Keratinocyte (primary cell): ENCODE measurements around the gene KLLN.

Source experiments
- EZH2 ChIP-seq: IDR thresholded peaks from one replicate; pipeline ENCODE4 v1.6.1; 2012; ENCODE audit warnings: inconsistent platforms, mild to moderate bottlenecking, low read length, moderate library complexity
- TF ChIP-seq, protein P1 (sequence below), 3 experiments: IDR thresholded peaks in 1 of 3; conservative IDR thresholded peaks in 1 of 3; optimal IDR thresholded peaks in 1 of 3; 2 replicates in 2 of 3; 3 replicates in 1 of 3; pipeline versions ENCODE3 to v1.5.1; 2011; ENCODE audit warnings: low read length in 3 of 3, mild to moderate bottlenecking in 3 of 3, moderate library complexity in 2 of 3, control low read depth in 1 of 3, inconsistent platforms in 1 of 3; ENCODE audit not compliant: insufficient read depth in 2 of 3; ENCODE audit errors: extremely low read depth in 1 of 3

DNA sequence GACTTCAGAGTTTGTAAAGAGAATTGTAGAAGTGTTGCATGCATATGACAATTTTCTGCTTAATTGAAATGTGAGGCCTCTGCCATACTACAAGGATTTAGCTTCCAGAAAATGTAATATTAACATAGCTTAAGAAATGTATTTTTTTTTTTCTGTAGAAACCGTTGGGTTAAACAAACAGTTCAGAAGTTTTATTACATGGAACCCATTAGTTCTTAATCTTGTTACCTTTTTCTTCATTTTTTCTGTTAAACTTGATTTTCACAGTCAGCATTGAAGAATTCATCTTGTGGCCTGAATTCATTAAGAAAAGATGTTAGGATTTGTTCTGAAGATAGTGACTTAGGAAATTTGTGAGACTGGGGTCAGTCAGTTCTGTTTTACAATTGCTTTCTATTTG lies 4.9 kb upstream of the KLLN start:
- TF ChIP-seq, protein P1, sequence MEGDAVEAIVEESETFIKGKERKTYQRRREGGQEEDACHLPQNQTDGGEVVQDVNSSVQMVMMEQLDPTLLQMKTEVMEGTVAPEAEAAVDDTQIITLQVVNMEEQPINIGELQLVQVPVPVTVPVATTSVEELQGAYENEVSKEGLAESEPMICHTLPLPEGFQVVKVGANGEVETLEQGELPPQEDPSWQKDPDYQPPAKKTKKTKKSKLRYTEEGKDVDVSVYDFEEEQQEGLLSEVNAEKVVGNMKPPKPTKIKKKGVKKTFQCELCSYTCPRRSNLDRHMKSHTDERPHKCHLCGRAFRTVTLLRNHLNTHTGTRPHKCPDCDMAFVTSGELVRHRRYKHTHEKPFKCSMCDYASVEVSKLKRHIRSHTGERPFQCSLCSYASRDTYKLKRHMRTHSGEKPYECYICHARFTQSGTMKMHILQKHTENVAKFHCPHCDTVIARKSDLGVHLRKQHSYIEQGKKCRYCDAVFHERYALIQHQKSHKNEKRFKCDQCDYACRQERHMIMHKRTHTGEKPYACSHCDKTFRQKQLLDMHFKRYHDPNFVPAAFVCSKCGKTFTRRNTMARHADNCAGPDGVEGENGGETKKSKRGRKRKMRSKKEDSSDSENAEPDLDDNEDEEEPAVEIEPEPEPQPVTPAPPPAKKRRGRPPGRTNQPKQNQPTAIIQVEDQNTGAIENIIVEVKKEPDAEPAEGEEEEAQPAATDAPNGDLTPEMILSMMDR (optimal IDR thresholded peaks at IDR 0.05 in 1 of 3, IDR thresholded peaks at IDR 0.05 in 1 of 3, conservative IDR thresholded peaks at IDR 0.05 in 1 of 3; ENCODE audit: extremely low read depth in 1 of 3, insufficient read depth in 2 of 3, low read length in 3 of 3) = no peak
- no peak for TF ChIP-seq EZH2
